GM12878 (cell line): ENCODE results near the gene FUS.

Experiments
- BRCA1 ChIP-seq: IDR thresholded peaks from 2 replicates; pipeline ENCODE4 v1.6.1; 2011; ENCODE audit warnings: low read depth, low read length, improper control_type of control experiment
- ETV6 ChIP-seq, 2 experiments: fragments of 450-650 bp in 1 of 2; IDR thresholded peaks in 1 of 2; conservative IDR thresholded peaks in 1 of 2; 2 replicates each; pipeline ENCODE4 v1.6.1; 2014; ENCODE audit warnings: antibody characterized with exemption in 1 of 2, borderline replicate concordance in 1 of 2, low read depth in 1 of 2, mild to moderate bottlenecking in 1 of 2, moderate library complexity in 1 of 2
- EZH2 ChIP-seq: IDR thresholded peaks from 2 replicates; pipeline ENCODE4 v1.6.1; 2012; ENCODE audit warnings: low read depth, mild to moderate bottlenecking, control low read depth, inconsistent platforms, low read length, borderline replicate concordance; ENCODE audit not compliant: control insufficient read depth
- GABPA ChIP-seq: IDR thresholded peaks from 2 replicates; pipeline ENCODE4 v1.6.1; 2014; ENCODE audit warnings: antibody characterized with exemption, low read depth, mild to moderate bottlenecking, inconsistent platforms
- JUND ChIP-seq: IDR thresholded peaks from 2 replicates; pipeline ENCODE4 v1.6.1; 2012; ENCODE audit warnings: low read depth, mild to moderate bottlenecking, low read length, improper control_type of control experiment, moderate library complexity
- MEF2A ChIP-seq: IDR thresholded peaks from 2 replicates; pipeline ENCODE4 v1.6.1; 2011; ENCODE audit warnings: low read depth, mild to moderate bottlenecking, low read length, moderate library complexity; ENCODE audit not compliant: insufficient read depth
- PML ChIP-seq: IDR thresholded peaks from 2 replicates; pipeline ENCODE4 v1.6.1; 2012; ENCODE audit warnings: low read length, inconsistent platforms
- TARDBP ChIP-seq: IDR thresholded peaks from 2 replicates; pipeline ENCODE4 v1.6.1; 2016; ENCODE audit warnings: borderline replicate concordance
- YBX1 ChIP-seq: fragments of 450-650 bp; IDR thresholded peaks from 2 replicates; pipeline ENCODE4 v1.6.1; 2016; ENCODE audit warnings: antibody characterized with exemption
- TF ChIP-seq, protein P1 (sequence below): IDR thresholded peaks from 2 replicates; pipeline ENCODE4 v1.6.1; 2011; ENCODE audit warnings: low read depth, low read length, improper control_type of control experiment, borderline replicate concordance
- TF ChIP-seq, protein P2 (sequence below), 3 experiments: IDR thresholded peaks in 2 of 3; conservative IDR thresholded peaks in 1 of 3; 2 replicates each; pipeline ENCODE4 v1.5.1; 2011; ENCODE audit warnings: low read depth in 3 of 3, low read length in 3 of 3, mild to moderate bottlenecking in 3 of 3, control low read depth in 2 of 3, moderate library complexity in 2 of 3, inconsistent platforms in 1 of 3, mixed read lengths in 1 of 3; ENCODE audit not compliant: control insufficient read depth in 2 of 3, insufficient read depth in 1 of 3; ENCODE audit errors: extremely low read depth in 1 of 3

DNA sequence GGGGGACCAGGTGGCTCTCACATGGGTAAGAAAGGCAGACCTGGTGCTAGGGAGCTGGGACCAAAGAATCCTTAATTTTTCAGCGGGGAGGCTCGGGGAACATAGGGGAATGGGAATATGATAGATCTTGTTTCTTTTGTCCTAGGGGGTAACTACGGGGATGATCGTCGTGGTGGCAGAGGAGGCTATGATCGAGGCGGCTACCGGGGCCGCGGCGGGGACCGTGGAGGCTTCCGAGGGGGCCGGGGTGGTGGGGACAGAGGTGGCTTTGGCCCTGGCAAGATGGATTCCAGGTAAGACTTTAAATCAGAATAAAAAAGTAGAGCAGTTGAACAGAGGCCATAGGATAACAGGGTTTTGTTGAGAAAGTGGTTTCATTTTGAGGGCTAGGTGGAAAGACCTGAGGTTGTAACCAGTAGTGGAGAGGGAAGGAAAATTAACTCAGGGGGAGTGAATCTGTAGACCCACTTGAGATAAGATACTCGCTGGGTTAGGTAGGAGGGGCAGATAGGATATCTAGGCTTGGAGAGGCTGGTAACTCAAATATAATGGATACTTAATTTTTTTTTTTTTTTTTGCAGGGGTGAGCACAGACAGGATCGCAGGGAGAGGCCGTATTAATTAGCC, 11.0 kb downstream of the FUS start:
- TF ChIP-seq, protein P1, sequence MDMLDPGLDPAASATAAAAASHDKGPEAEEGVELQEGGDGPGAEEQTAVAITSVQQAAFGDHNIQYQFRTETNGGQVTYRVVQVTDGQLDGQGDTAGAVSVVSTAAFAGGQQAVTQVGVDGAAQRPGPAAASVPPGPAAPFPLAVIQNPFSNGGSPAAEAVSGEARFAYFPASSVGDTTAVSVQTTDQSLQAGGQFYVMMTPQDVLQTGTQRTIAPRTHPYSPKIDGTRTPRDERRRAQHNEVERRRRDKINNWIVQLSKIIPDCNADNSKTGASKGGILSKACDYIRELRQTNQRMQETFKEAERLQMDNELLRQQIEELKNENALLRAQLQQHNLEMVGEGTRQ, result no peak
- TF ChIP-seq, protein P2, sequence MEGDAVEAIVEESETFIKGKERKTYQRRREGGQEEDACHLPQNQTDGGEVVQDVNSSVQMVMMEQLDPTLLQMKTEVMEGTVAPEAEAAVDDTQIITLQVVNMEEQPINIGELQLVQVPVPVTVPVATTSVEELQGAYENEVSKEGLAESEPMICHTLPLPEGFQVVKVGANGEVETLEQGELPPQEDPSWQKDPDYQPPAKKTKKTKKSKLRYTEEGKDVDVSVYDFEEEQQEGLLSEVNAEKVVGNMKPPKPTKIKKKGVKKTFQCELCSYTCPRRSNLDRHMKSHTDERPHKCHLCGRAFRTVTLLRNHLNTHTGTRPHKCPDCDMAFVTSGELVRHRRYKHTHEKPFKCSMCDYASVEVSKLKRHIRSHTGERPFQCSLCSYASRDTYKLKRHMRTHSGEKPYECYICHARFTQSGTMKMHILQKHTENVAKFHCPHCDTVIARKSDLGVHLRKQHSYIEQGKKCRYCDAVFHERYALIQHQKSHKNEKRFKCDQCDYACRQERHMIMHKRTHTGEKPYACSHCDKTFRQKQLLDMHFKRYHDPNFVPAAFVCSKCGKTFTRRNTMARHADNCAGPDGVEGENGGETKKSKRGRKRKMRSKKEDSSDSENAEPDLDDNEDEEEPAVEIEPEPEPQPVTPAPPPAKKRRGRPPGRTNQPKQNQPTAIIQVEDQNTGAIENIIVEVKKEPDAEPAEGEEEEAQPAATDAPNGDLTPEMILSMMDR (IDR thresholded peaks at IDR 0.05 in 2 of 3, conservative IDR thresholded peaks at IDR 0.05 in 1 of 3; ENCODE audit: control insufficient read depth in 2 of 3, extremely low read depth in 1 of 3, insufficient read depth in 1 of 3, low read depth in 3 of 3, low read length in 3 of 3), result no peak
- TF ChIP-seq ETV6 (conservative IDR thresholded peaks at IDR 0.05 in 1 of 2, IDR thresholded peaks at IDR 0.05 in 1 of 2; ENCODE audit: borderline replicate concordance in 1 of 2, low read depth in 1 of 2) (no peak), BRCA1 (no peak), YBX1 (no peak), PML (no peak), MEF2A (no peak), TARDBP (no peak), JUND (no peak), EZH2 (no peak), GABPA (no peak)
